Umbilical cord (tissue), 2 donors: Measurements from ENCODE around the gene OCEL1. TPM values are rescaled to one million over a fixed set of nuclear protein-coding genes. Genes with fewer than 3 reads are reported as not detected.

Experiments
- DNase-seq: peaks from one replicate; pipeline ENCODE4 v3.0.0-alpha.2; 2015; ENCODE audit warnings: low spot score
- total RNA-seq: library from RNA; depleted of rRNA; stranded (reverse); fragments of >200 nt; gene quantifications from one replicate; pipeline ENCODE4 v1.2.3, GENCODE V29; 2014; ENCODE audit warnings: low replicate concordance; ENCODE audit not compliant: insufficient read depth

The OCEL1 gene
- total RNA-seq, 1 donor from 2014 or later: 3.4 TPM

- DNase-seq: peak; percentile 46
Measured at GRCh38 chr19:17240062-17240752, 14.2 kb downstream of the OCEL1 start.

GRCh38 chr19:17240826-17241399 lies 14.9 kb downstream of the OCEL1 start:
- no peak for DNase-seq

GRCh38 chr19:17242431-17243208 lies 16.6 kb downstream of the OCEL1 start:
- DNase-seq: peak; percentile 40

GRCh38 chr19:17243211-17243829 lies 17.3 kb downstream of the OCEL1 start:
- DNase-seq: no peak

- DNase-seq: peak; percentile 49
Measured at GRCh38 chr19:17243830-17244617, 18.0 kb downstream of the OCEL1 start.

GRCh38 chr19:17244618-17245534 lies 18.9 kb downstream of the OCEL1 start:
- peak; percentile 46 for DNase-seq

- DNase-seq: no peak
Measured at GRCh38 chr19:17245535-17245984, 19.5 kb downstream of the OCEL1 start, which contains the start of gene NR2F6. Gene NR2F6, minus strand, starts transcription at chr19:17245919. Its CDS starts 699 bp downstream, at chr19:17245220.

GRCh38 chr19:17246681-17247425 lies 20.8 kb downstream of the OCEL1 start:
- peak; percentile 78 for DNase-seq

- DNase-seq: no peak
Measured at GRCh38 chr19:17248011-17248776, 22.2 kb downstream of the OCEL1 start.

GRCh38 chr19:17249887-17250548 lies 24.0 kb downstream of the OCEL1 start:
- no peak for DNase-seq

- no peak for DNase-seq
Measured at GRCh38 chr19:17254636-17255035, 28.6 kb downstream of the OCEL1 start.

GRCh38 chr19:17255150-17255621 lies 29.2 kb downstream of the OCEL1 start:
- no peak for DNase-seq

GRCh38 chr19:17256130-17256529 lies 30.1 kb downstream of the OCEL1 start:
- DNase-seq: no peak

- no peak for DNase-seq
Measured at GRCh38 chr19:17259118-17259780, 33.2 kb downstream of the OCEL1 start.

- no peak for DNase-seq
Measured at GRCh38 chr19:17259934-17260333, 33.9 kb downstream of the OCEL1 start.

- DNase-seq: peak; percentile 58
Measured at GRCh38 chr19:17260842-17261325, 34.9 kb downstream of the OCEL1 start.

GRCh38 chr19:17262557-17262956 lies 36.5 kb downstream of the OCEL1 start:
- DNase-seq: no peak
